GM20431 (cell line): ENCODE results near the gene SS18L1.
"Not testable (repeated sequence)": the region's sequence is repeated elsewhere in the genome, so short reads cannot be mapped to it uniquely, and the experiment has no call there.

Source experiments
- in situ Hi-C: fragments of 300-500 bp; cut with MseI, MboI; formaldehyde crosslinking; loops from one replicate; pipeline ENCODE4 v1.15.0; 2020; ENCODE audit warnings: low sequenced_read_pairs; ENCODE audit not compliant: unreplicated experiment

Gene SS18L1

DNA sequence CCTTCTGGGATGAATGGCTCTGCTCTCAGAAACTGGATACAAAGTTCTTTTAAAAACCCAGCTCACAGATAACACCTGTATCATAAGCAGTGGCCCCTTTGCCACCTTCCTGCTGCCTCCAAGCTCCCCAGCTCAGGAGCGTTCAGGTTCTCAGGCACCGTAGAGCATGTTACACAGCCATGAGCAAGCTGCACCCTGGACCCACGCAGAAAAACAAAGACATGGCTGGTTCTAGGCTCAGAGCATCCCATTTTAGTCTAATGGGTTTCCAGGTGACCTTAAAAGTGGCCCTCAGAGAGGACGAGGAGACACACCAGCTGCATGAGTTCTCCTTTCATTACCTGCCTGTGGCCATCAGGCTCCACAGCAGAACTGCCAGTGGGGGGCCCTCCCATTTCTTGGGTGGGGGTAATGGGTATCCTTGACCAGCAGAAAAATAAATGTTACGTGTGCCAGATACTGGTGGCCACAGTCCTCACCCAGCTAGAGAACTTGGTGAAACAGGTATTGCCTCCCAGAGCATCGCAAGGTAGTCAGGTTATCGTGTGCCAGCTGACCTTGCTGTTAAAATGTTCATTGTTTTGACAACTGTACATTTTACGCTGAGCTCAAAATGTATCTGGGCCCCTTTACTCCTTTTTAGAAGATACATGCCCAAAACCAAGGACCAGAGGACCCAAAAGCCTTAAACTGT is 7.8 kb upstream of the SS18L1 start:
- in situ Hi-C loops: loop anchor here (10.0 kb wide), 1 partner anchor 121 kb away; no protein-coding TSS in a partner anchor

DNA sequence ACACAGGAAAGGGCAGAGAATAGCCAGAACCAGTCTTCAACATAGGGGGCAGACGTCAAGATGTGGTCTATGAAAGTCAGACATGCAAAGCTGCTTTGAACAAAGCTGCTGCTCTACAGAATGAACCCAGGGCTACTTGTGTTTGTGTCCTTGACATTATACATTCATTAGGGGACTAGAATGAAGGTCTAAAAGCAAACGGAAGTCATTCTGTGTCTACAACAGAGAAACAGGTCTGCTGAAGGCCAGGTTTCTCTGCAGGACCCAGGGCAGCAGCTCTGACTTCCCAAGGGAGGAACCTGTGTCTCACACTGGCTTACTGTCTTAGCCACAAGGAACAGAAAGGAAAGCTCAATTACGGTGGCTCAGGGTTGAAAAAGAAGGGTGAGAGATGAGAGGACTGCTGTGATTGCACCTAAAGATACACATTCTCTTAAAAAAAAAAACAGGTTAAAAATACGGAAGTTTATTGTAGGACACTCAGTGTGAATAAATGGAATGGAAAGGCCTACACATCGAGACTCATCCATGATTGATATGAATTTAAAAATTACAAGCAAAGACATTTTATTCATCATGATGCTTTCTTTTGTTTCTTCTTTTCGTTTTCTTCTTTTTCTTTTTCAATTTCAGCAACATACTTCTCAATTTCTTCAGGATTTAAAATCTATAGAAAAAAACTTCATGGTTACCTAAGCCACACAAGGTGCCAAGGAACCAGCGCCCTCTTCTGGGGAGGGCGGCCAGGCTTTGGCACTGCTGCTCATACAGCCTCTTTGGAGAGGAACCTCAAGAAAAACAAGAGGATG is 7.1 kb upstream of the SS18L1 start:
- in situ Hi-C loops: loop anchor here (10.0 kb wide), 1 partner anchor 122 kb away; no protein-coding TSS in a partner anchor

DNA sequence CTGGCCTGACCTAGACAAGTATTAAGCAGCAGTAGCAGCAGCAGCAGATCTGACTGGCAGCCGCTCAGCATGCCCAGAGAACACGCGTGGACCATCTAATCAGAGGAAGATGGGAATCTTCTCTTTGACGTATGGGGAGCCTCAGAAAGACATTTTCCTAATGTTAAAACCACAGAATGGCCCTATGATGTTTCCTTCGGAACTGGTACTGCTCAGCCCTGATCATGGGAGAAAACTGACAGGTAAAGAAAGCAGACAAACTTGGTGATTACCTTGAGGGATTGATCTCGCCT is 6.5 kb upstream of the SS18L1 start:
- in situ Hi-C loops: loop anchor here (10.0 kb wide), 1 partner anchor 122 kb away; no protein-coding TSS in a partner anchor

DNA sequence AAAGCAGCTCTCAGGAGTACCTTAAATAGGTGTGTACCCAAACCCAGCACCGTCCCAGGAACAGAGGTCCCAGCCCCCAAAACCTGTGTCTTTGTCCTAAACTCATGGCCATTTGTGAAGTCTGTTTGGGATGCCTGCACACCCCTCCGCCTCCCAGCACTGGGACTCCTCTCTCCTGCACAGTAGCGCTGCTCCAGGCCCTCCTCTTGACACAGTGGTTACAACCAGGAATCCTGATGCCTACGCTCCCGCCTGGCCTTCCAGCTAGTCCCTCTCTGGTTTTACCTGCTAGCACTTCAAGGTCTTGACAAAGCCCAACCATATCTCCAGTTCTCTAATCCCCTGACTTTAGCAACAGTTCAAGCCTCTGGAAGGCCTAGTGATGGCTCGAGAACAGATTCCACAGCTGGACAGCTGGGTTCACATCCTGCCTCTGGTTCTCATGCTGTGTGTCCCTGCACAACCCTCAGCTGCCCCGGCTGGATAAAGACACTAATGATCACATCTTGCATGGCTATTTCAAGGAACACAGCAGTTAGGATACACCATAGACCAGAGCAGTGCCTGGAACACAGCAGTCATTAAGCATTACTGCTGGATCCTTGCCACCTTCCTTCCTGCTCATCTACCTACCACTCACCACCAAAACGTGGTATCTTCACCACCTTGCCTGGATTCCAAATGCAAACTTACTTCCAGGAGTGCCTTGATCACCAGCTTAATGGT is 5.9 kb upstream of the SS18L1 start:
- in situ Hi-C loops: loop anchor here (10.0 kb wide), 1 partner anchor 123 kb away; no protein-coding TSS in a partner anchor

GRCh38 chr20:62138204-62138543 is 5.4 kb upstream of the SS18L1 start:
- in situ Hi-C loops: loop anchor here (10.0 kb wide), 1 partner anchor 123 kb away; no protein-coding TSS in a partner anchor

- in situ Hi-C loops: loop anchor here (10.0 kb wide), 1 partner anchor 124 kb away; no protein-coding TSS in a partner anchor
Observed at GRCh38 chr20:62138912-62139311, 4.7 kb upstream of the SS18L1 start.

- in situ Hi-C loops: loop anchor here (10.0 kb wide), 1 partner anchor 125 kb away; no protein-coding TSS in a partner anchor
Observed at GRCh38 chr20:62139636-62140035, 3.9 kb upstream of the SS18L1 start.

DNA sequence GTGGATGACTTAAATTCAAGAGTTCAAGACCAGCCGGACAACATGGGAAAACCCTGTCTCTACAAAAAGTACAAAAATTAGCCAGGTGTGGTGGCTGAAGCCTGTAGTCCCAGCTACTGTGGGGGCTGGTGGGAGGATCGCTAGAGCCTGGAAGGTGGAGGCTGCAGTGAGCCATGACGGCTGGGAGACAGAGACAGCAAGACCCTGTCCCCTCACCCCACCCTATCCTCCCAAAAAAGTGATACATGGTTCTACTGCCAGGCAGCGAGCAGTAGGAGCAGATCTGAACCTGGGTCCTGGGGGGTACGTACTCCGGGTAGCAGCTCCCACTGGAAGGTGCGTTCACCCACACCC is 2.5 kb upstream of the SS18L1 start:
- in situ Hi-C loops: no loop called here

DNA sequence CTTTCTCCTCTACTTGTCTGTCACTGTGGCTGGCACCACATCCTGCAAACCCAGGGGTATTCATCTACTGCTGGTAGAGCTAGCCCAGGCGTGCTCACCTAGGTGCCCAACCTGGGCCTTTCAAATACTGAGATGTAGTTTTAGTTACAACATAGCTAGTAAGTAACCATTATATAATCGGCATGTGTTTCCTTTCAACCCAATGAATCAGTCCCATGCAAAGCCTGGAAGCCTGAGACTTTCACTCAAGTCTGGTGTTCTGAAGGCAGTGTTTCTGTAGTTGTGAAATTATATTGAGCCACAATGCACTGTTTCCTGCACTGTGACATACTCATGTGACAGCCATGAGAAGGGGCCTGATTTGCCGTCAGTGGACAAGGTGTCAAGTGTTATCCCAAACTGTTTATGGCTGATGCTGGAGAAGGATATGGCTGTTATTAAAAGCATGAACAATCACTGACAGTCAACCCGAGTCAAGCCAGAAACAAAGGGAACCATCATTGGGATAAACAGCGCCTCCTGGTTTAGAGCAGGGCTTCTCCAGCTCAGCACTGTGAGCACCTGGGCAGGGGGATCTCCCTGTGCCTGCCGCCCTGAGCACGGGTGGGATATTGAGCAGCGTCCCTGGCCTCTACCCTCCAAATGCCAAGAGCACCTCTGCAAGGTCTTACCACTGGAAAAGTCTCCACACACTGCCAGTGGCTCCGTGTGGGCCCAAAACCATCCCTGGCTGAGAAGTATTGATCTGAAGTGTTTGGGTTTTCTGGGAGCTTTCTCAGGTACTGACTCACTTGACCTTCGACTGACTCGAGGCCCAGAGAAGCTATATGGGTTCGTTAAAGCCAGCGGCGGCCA is 1.9 kb upstream of the SS18L1 start:
- in situ Hi-C loops: no loop called here

DNA sequence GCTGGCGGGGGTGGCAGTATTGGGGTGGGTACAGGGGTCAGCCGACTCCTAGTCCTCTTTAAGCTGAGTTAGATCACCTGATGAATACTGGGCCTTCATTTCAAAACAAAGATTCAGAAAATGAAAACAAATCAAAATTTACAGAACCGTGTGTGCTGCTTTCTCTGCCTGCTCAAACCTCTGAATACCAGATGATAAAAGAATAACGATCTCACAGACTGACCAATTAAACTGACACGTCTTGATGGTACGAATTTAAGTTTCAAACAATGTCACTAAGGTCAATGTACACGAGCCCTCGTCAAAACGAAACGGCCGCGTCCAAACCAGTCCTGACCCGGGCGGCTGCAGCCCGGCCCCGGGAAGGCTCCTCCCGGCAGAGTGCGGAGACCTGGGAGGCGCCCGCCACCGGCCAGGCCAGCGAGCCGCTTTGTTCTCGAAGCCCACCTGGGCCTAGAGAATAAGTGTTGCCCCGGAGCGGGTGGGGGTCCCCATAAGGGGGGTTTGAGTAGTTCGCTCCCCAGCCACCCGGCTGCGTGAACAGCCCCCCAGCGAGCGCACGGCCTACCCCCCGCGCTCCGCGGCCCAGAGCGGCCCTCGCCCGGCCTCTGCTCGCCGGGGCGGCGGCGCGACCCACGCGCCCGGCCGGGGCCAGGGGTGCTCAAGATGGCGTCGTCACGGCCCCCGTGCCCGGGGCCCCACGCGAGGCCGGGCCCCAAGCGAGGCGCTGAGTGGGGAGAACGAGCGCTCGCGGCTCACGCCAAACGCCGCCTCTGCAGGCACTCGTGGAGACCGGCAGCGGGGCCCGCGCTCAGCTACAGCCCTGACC is 1.1 kb upstream of the SS18L1 start:
- in situ Hi-C loops: no loop called here

GRCh38 chr20:62143957-62144825 is 622 bp downstream of the SS18L1 start:
- in situ Hi-C loops: no loop called here

- in situ Hi-C loops: no loop called here
Observed at GRCh38 chr20:62145688-62146018, 2.1 kb downstream of the SS18L1 start.

- in situ Hi-C loops: no loop called here
Observed at GRCh38 chr20:62146019-62146755, 2.6 kb downstream of the SS18L1 start.

GRCh38 chr20:62147125-62147524 is 3.6 kb downstream of the SS18L1 start:
- in situ Hi-C loops: no loop called here

DNA sequence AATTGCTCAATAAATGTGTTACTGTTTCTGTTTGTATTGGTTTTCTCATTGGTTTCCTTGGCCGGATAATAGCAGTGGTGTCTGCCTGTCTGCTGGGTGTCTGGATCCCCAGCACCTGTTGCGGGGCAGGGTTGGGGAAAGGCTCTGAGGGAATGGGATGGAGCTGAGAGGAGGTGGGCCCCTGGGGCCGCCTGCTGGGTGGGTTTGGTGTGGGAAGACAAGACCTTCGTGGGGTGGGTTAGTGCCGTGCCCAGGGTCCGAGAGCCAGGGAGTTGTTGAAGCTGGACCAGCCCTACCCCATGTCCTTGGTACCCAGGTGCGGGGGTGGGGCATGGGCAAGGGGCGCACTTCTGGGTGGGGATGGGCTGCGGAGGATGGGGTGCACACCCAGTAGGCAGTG is 4.0 kb downstream of the SS18L1 start:
- in situ Hi-C loops: no loop called here

GRCh38 chr20:62148383-62148782 is 4.8 kb downstream of the SS18L1 start:
- in situ Hi-C loops: not testable (repeated sequence)

DNA sequence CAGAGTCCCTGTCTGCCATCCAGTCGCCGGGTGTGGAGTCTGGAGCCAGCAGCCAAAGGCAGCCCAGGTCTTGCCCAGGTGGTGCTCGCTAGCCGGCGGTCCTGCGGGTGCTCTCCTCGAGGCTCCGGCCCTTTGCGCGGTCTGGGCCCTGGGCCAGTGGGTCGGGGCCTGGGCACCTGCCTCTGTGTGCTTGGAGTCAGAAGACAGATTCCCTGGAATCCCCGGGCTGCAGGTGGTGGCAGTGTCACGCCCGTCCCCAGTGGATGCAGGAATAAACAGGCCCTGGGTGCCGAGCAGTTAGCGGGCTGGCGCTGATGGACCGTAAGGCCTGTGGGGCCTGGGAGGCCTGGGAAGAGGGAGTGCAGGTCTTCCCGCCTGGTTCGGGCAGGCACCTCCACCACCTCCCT is 5.3 kb downstream of the SS18L1 start:
- in situ Hi-C loops: no loop called here
